WTC11 (cell line): ENCODE measurements around the gene SLC9C1. TPM values are rescaled to one million over a fixed set of nuclear protein-coding genes. Genes with fewer than 3 reads are reported as not detected.

ENCODE experiments used
- ATAC-seq: fragments of 200-7000 bp; cut with Tn5 transposase; 2 replicates; pipeline ENCODE4 v1.10.0; 2021; ENCODE audit warnings: mild to moderate bottlenecking, moderate library complexity
- CTCF ChIA-PET: fragments of 300-600 bp; sonication (Branson Sonifier 250); formaldehyde crosslinking; loops from one replicate; lab custom pipeline; 2021; ENCODE audit warnings: antibody characterized with exemption; lab: Charles Lee
- POLR2A ChIA-PET: fragments of 350-600 bp; sonication (Branson Sonifier 250); formaldehyde crosslinking; loops from one replicate; lab custom pipeline; 2021; ENCODE audit warnings: antibody characterized with exemption; lab: Charles Lee
- DNase-seq: peaks from one replicate; pipeline ENCODE4 v3.0.0; 2021; ENCODE audit warnings: low spot score
- H3K27ac Mint-ChIP-seq: 2 replicates; pipeline ENCODE4 v1.8.0; 2021; ENCODE audit warnings: mixed read lengths
- H3K27me3 Mint-ChIP-seq: 2 replicates; pipeline ENCODE4 v1.8.0; 2021; ENCODE audit warnings: low read depth, mild to moderate bottlenecking, moderate library complexity, mixed read lengths
- H3K36me3 Mint-ChIP-seq: 2 replicates; pipeline ENCODE4 v1.8.0; 2021; ENCODE audit warnings: mixed read lengths
- H3K4me1 Mint-ChIP-seq: 2 replicates; pipeline ENCODE4 v1.8.0; 2022; ENCODE audit warnings: mixed read lengths
- H3K4me3 Mint-ChIP-seq: 2 replicates; pipeline ENCODE4 v1.8.0; 2021; ENCODE audit warnings: mild to moderate bottlenecking, moderate library complexity, mixed read lengths
- H3K9me3 Mint-ChIP-seq: 2 replicates; pipeline ENCODE4 v1.8.0; 2021; ENCODE audit warnings: mixed read lengths
- ATF3 ChIP-seq: sonication (generic); formaldehyde crosslinking; conservative IDR thresholded peaks from 2 replicates; pipeline ENCODE4 v1.8.1; 2022; ENCODE audit warnings: mild to moderate bottlenecking, missing genetic modification reagents
- CREB1 ChIP-seq: sonication (generic); formaldehyde crosslinking; IDR thresholded peaks from 2 replicates; pipeline ENCODE4 v1.8.0; 2023; ENCODE audit warnings: mild to moderate bottlenecking, missing genetic modification reagents
- ESRRA ChIP-seq: sonication (generic); formaldehyde crosslinking; IDR thresholded peaks from 2 replicates; pipeline ENCODE4 v1.8.1; 2022; ENCODE audit warnings: mild to moderate bottlenecking, missing genetic modification reagents, borderline replicate concordance
- FOXP1 ChIP-seq: sonication (generic); formaldehyde crosslinking; IDR thresholded peaks from 2 replicates; pipeline ENCODE4 v1.8.0; 2022; ENCODE audit warnings: missing genetic modification reagents, mild to moderate bottlenecking, moderate library complexity, borderline replicate concordance
- JAZF1 ChIP-seq: fragments of 250-450 bp; sonication (Bioruptor Pico); IDR thresholded peaks from 2 replicates; pipeline ENCODE4 v1.9.0; 2021; ENCODE audit warnings: moderate library complexity, mild to moderate bottlenecking, inconsistent platforms
- MLX ChIP-seq: sonication (generic); formaldehyde crosslinking; IDR thresholded peaks from 2 replicates; pipeline ENCODE4 v1.8.1; 2023; ENCODE audit warnings: mild to moderate bottlenecking, missing genetic modification reagents, moderate library complexity
- MXD4 ChIP-seq: fragments of 250-450 bp; sonication (Bioruptor Pico); IDR thresholded peaks from 2 replicates; pipeline ENCODE4 v1.8.0; 2021; ENCODE audit warnings: mild to moderate bottlenecking, moderate library complexity, borderline replicate concordance
- NR2C2 ChIP-seq: sonication (generic); formaldehyde crosslinking; IDR thresholded peaks from 2 replicates; pipeline ENCODE4 v1.8.0; 2022; ENCODE audit warnings: mild to moderate bottlenecking, missing genetic modification reagents
- PREB ChIP-seq: sonication (generic); formaldehyde crosslinking; IDR thresholded peaks from 2 replicates; pipeline ENCODE4 v1.8.1; 2022; ENCODE audit warnings: mild to moderate bottlenecking, missing genetic modification reagents, moderate library complexity, borderline replicate concordance
- PRRX2 ChIP-seq: fragments of 250-450 bp; sonication (Bioruptor Pico); IDR thresholded peaks from 2 replicates; pipeline ENCODE4 v1.8.0; 2021; ENCODE audit warnings: mild to moderate bottlenecking
- RELA ChIP-seq: sonication (generic); formaldehyde crosslinking; IDR thresholded peaks from 2 replicates; pipeline ENCODE4 v1.8.1; 2022; ENCODE audit warnings: missing genetic modification reagents, mild to moderate bottlenecking, borderline replicate concordance
- SMAD4 ChIP-seq: sonication (generic); formaldehyde crosslinking; IDR thresholded peaks from 2 replicates; pipeline ENCODE4 v1.8.0; 2022; ENCODE audit warnings: mild to moderate bottlenecking, missing genetic modification reagents
- STAT6 ChIP-seq: sonication (generic); formaldehyde crosslinking; conservative IDR thresholded peaks from 2 replicates; pipeline ENCODE4 v1.8.1; 2023; ENCODE audit warnings: mild to moderate bottlenecking, low read depth, missing genetic modification reagents, moderate library complexity
- TEAD4 ChIP-seq: sonication (generic); formaldehyde crosslinking; IDR thresholded peaks from 2 replicates; pipeline ENCODE4 v1.8.0; 2022; ENCODE audit warnings: mild to moderate bottlenecking, missing genetic modification reagents
- ZBTB21 ChIP-seq: sonication (generic); formaldehyde crosslinking; IDR thresholded peaks from 2 replicates; pipeline ENCODE4 v1.8.1; 2023; ENCODE audit warnings: mild to moderate bottlenecking, missing genetic modification reagents, borderline replicate concordance
- ZNF219 ChIP-seq: sonication (generic); formaldehyde crosslinking; IDR thresholded peaks from 2 replicates; pipeline ENCODE4 v1.8.0; 2023; ENCODE audit warnings: missing genetic modification reagents, mild to moderate bottlenecking, borderline replicate concordance
- ZNF512 ChIP-seq: sonication (generic); formaldehyde crosslinking; IDR thresholded peaks from 2 replicates; pipeline ENCODE4 v1.8.1; 2022; ENCODE audit warnings: missing genetic modification reagents, borderline replicate concordance
- ZNF532 ChIP-seq: fragments of 250-450 bp; sonication (Bioruptor Pico); IDR thresholded peaks from 2 replicates; pipeline ENCODE4 v1.9.0; 2021; ENCODE audit warnings: mild to moderate bottlenecking, borderline replicate concordance
- total RNA-seq: library from RNA; stranded (reverse); gene quantifications from 3 replicates; pipeline ENCODE4 v1.2.3, GENCODE V29; 2021

Gene SLC9C1
- total RNA-seq, 1 experiment from 2014 or later = 3.5 TPM

GRCh38 chr3:112121577-112122547 lies 172.2 kb downstream of the SLC9C1 start (continued):
- TF ChIP-seq STAT6 (CRISPR knock-in tag) (no peak), ZNF219 (CRISPR knock-in tag) (no peak), ZNF532 (CRISPR knock-in tag) (no peak), ZNF512 (CRISPR knock-in tag) (no peak)

GRCh38 chr3:112119962-112120836 lies 173.8 kb downstream of the SLC9C1 start:
- Mint-ChIP-seq H3K4me1 (peaks cover 26% of the 10 kb centered on the region), H3K27ac (peak overlapping the region; percentile 73), H3K4me3 (no peak overlapping the region), H3K27me3 (no peaks in the 10 kb centered on the region), H3K9me3 (no peaks in the 10 kb centered on the region), H3K36me3 (peaks cover 13% of the 10 kb centered on the region; the same call in 1 of the 2 replicates)
- DNase-seq = no peak
- ChIA-PET CTCF (no interaction called here), POLR2A (no interaction called here)
- ATAC-seq = peak; percentile 63
- no peak for TF ChIP-seq PREB (CRISPR knock-in tag)
- TF ChIP-seq STAT6 (CRISPR knock-in tag) = no peak
- TF ChIP-seq ATF3 = no peak
- TF ChIP-seq FOXP1 (CRISPR knock-in tag) = no peak
- TF ChIP-seq PRRX2 (CRISPR knock-in tag) = no peak
- TF ChIP-seq ZBTB21 = no peak
- TF ChIP-seq TEAD4 (CRISPR knock-in tag) = no peak
- no peak for TF ChIP-seq JAZF1 (CRISPR knock-in tag)
- no peak for TF ChIP-seq RELA (CRISPR knock-in tag)
- no peak for TF ChIP-seq CREB1 (CRISPR knock-in tag)
- no peak for TF ChIP-seq SMAD4 (CRISPR knock-in tag)
- TF ChIP-seq MXD4 = no peak
- no peak for TF ChIP-seq MLX
- TF ChIP-seq ESRRA (CRISPR knock-in tag) = no peak
- TF ChIP-seq NR2C2 (CRISPR knock-in tag) = no peak
